Measurements from ENCODE around the gene STAT3.

The STAT3 gene

GRCh38 chr17:42283241-42284023, 104.8 kb downstream of the STAT3 start:
- H3K27ac Mint-ChIP-seq, result peak overlapping the region; percentile 90

GRCh38 chr17:42282478-42283080, 105.7 kb downstream of the STAT3 start:
- H3K4me3 Mint-ChIP-seq, result no peak overlapping the region
- ATAC-seq, result no peak
- H3K4me1 Mint-ChIP-seq, result peaks cover 52% of the 10 kb centered on the region
- H3K9me3 Mint-ChIP-seq, result no peaks in the 10 kb centered on the region
- no peak for DNase-seq (ENCODE audit: low spot score in 2 of 2)
- peak overlapping the region; percentile 90 for H3K27ac Mint-ChIP-seq
- peaks cover 38% of the 10 kb centered on the region for H3K36me3 Mint-ChIP-seq

More at GRCh38 chr17:42283241-42284023, 104.8 kb downstream of the STAT3 start:
- ATAC-seq (no peak), DNase-seq (ENCODE audit: low spot score in 2 of 2) (no peak)
- peaks cover 35% of the 10 kb centered on the region for H3K36me3 Mint-ChIP-seq
- H3K4me3 Mint-ChIP-seq, result no peak overlapping the region
- no peaks in the 10 kb centered on the region for H3K9me3 Mint-ChIP-seq
- peaks cover 48% of the 10 kb centered on the region for H3K4me1 Mint-ChIP-seq

- peaks cover 43% of the 10 kb centered on the region for H3K36me3 Mint-ChIP-seq
- DNase-seq (ENCODE audit: low spot score in 2 of 2), result no peak
- no peak for ATAC-seq
- no peaks in the 10 kb centered on the region for H3K9me3 Mint-ChIP-seq
- peaks cover 52% of the 10 kb centered on the region for H3K4me1 Mint-ChIP-seq
- no peak overlapping the region for H3K4me3 Mint-ChIP-seq
- peak overlapping the region; percentile 54 for H3K27ac Mint-ChIP-seq
Observed at GRCh38 chr17:42281571-42282096, 106.6 kb downstream of the STAT3 start.

- Mint-ChIP-seq H3K27ac (peak overlapping the region; percentile 50), H3K4me3 (no peak overlapping the region), H3K36me3 (peaks cover 42% of the 10 kb centered on the region), H3K9me3 (no peaks in the 10 kb centered on the region), H3K4me1 (peaks cover 39% of the 10 kb centered on the region)
- DNase-seq (ENCODE audit: low spot score in 2 of 2) (no peak), ATAC-seq (no peak)
Observed at GRCh38 chr17:42279776-42280630, 108.2 kb downstream of the STAT3 start.

GRCh38 chr17:42277342-42277712, 110.9 kb downstream of the STAT3 start:
- Mint-ChIP-seq H3K36me3 (peaks cover 54% of the 10 kb centered on the region), H3K4me3 (peak overlapping the region; percentile 91), H3K27ac (peak overlapping the region; percentile 91), H3K9me3 (no peaks in the 10 kb centered on the region), H3K4me1 (peaks cover 47% of the 10 kb centered on the region)
- DNase-seq (ENCODE audit: low spot score in 2 of 2) (no peak), ATAC-seq (no peak)

- H3K4me1 Mint-ChIP-seq, result peaks cover 52% of the 10 kb centered on the region
- peaks cover 56% of the 10 kb centered on the region for H3K36me3 Mint-ChIP-seq
- H3K9me3 Mint-ChIP-seq, result no peaks in the 10 kb centered on the region
- ATAC-seq (no peak), DNase-seq (ENCODE audit: low spot score in 2 of 2) (no peak)
- H3K27ac Mint-ChIP-seq, result peak overlapping the region; percentile 91
- H3K4me3 Mint-ChIP-seq, result peak overlapping the region; percentile 91
Observed at GRCh38 chr17:42276609-42277341, 111.5 kb downstream of the STAT3 start.

- no peaks in the 10 kb centered on the region for H3K9me3 Mint-ChIP-seq
- peaks cover 61% of the 10 kb centered on the region for H3K36me3 Mint-ChIP-seq
- H3K4me3 Mint-ChIP-seq, result peak within 1 kb of the TSS; percentile 91
- peak within 1 kb of the TSS; percentile 94 for H3K27ac Mint-ChIP-seq
- peak; percentile 82 for ATAC-seq
- peak; percentile 70 to 82 for DNase-seq (ENCODE audit: low spot score in 2 of 2)
- peaks cover 57% of the 10 kb centered on the region for H3K4me1 Mint-ChIP-seq
Observed at GRCh38 chr17:42276359-42276608, 112.0 kb downstream of the STAT3 start, which contains the start of gene STAT5B. Gene STAT5B, minus strand, starts transcription at chr17:42276391. Its CDS starts 44,264 bp downstream, at chr17:42232127.

GRCh38 chr17:42275527-42276358, 112.5 kb downstream of the STAT3 start:
- Mint-ChIP-seq H3K9me3 (no peaks in the 10 kb centered on the region), H3K27ac (peak overlapping the region; percentile 94), H3K36me3 (peaks cover 66% of the 10 kb centered on the region), H3K4me3 (peak overlapping the region; percentile 91), H3K4me1 (peaks cover 60% of the 10 kb centered on the region)
- DNase-seq (ENCODE audit: low spot score in 2 of 2), result peak in 1 of 2 donors; percentile 73
- peak; percentile 64 for ATAC-seq

- Mint-ChIP-seq H3K4me3 (peak overlapping the region; percentile 91), H3K27ac (peak overlapping the region; percentile 94), H3K9me3 (no peaks in the 10 kb centered on the region), H3K4me1 (peaks cover 62% of the 10 kb centered on the region), H3K36me3 (peaks cover 74% of the 10 kb centered on the region)
- ATAC-seq (no peak), DNase-seq (ENCODE audit: low spot score in 2 of 2) (no peak)
Observed at GRCh38 chr17:42274812-42275526, 113.3 kb downstream of the STAT3 start.

- peaks cover 81% of the 10 kb centered on the region for H3K36me3 Mint-ChIP-seq
Observed at GRCh38 chr17:42274253-42274542, 114.0 kb downstream of the STAT3 start.

GRCh38 chr17:42273474-42274252, 114.6 kb downstream of the STAT3 start:
- Mint-ChIP-seq H3K36me3 (peaks cover 85% of the 10 kb centered on the region), H3K9me3 (no peaks in the 10 kb centered on the region), H3K4me1 (peaks cover 71% of the 10 kb centered on the region), H3K27ac (peak overlapping the region; percentile 94), H3K4me3 (peak overlapping the region; percentile 91)
- DNase-seq (ENCODE audit: low spot score in 2 of 2) (no peak), ATAC-seq (no peak)

More at GRCh38 chr17:42274253-42274542, 114.0 kb downstream of the STAT3 start:
- ATAC-seq (no peak), DNase-seq (ENCODE audit: low spot score in 2 of 2) (no peak)
- H3K27ac Mint-ChIP-seq, result peak overlapping the region; percentile 94
- no peaks in the 10 kb centered on the region for H3K9me3 Mint-ChIP-seq
- H3K4me3 Mint-ChIP-seq, result peak overlapping the region; percentile 91
- H3K4me1 Mint-ChIP-seq, result peaks cover 67% of the 10 kb centered on the region

GRCh38 chr17:42272162-42272907, 115.9 kb downstream of the STAT3 start:
- H3K36me3 Mint-ChIP-seq, result peaks cover 87% of the 10 kb centered on the region
- no peaks in the 10 kb centered on the region for H3K9me3 Mint-ChIP-seq
- peak overlapping the region; percentile 91 for H3K4me3 Mint-ChIP-seq
- DNase-seq (ENCODE audit: low spot score in 2 of 2) (no peak), ATAC-seq (no peak)
- H3K4me1 Mint-ChIP-seq, result peaks cover 70% of the 10 kb centered on the region
- peak overlapping the region; percentile 94 for H3K27ac Mint-ChIP-seq

- ATAC-seq, result no peak
- no peak for DNase-seq (ENCODE audit: low spot score in 2 of 2)
- peak overlapping the region; percentile 91 for H3K4me3 Mint-ChIP-seq
- H3K27ac Mint-ChIP-seq, result peak overlapping the region; percentile 94
- H3K9me3 Mint-ChIP-seq, result no peaks in the 10 kb centered on the region
- H3K4me1 Mint-ChIP-seq, result peaks cover 70% of the 10 kb centered on the region
- H3K36me3 Mint-ChIP-seq, result peaks cover 87% of the 10 kb centered on the region
Observed at GRCh38 chr17:42271779-42272035, 116.5 kb downstream of the STAT3 start.
